ENCODE measurements around the gene ZFPM1.

Gene ZFPM1

GRCh38 chr16:88433632-88434352 is 19.3 kb upstream of the ZFPM1 start:
- DNase-seq (ENCODE audit: low read depth in 2 of 2), result no peak

DNA sequence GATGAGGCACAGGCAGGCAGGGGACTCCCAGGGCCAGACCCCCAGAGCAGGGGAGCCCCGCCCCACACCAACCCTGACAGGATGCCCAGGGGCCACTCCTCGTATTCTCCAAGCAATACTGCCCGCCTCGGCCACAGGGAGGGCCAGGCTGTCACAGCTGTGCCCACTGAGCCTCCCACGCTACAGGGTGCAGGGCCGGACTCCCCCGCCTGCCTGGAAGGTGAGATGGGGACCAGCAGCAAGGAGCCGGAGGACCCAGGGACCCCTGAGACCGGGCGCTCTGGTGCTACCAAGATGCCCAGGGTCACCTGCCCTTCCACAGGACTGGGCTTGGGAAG is 18.8 kb upstream of the ZFPM1 start:
- DNase-seq (ENCODE audit: low read depth in 2 of 2), result no peak

GRCh38 chr16:88434746-88435145 is 18.3 kb upstream of the ZFPM1 start:
- DNase-seq (ENCODE audit: low read depth in 2 of 2), result no peak

- DNase-seq (ENCODE audit: low read depth in 2 of 2), result no peak
These were observed 17.4 kb upstream of the ZFPM1 start for GRCh38 chr16:88435437-88436355.

- DNase-seq (ENCODE audit: low read depth in 2 of 2), result no peak
These were observed 16.3 kb upstream of the ZFPM1 start for GRCh38 chr16:88436796-88437195.

DNA sequence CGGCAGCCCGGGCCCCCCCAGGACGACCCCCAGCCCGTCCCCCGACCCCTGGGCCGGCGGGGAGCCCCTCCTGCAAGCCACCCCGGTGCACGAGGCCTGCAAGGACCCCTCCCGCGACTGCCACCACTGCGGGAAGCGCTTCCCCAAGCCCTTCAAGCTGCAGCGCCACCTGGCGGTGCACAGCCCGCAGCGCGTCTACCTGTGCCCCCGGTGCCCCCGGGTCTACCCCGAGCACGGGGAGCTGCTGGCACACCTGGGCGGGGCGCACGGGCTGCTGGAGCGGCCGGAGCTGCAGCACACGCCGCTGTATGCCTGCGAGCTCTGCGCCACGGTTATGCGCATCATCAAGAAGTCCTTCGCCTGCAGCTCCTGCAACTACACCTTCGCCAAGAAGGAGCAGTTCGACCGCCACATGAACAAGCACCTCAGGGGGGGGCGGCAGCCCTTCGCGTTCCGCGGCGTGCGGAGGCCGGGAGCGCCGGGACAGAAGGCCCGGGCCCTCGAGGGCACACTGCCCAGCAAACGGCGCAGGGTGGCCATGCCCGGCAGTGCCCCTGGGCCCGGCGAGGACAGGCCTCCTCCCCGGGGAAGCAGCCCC is 15.6 kb upstream of the ZFPM1 start:
- peak in 1 of 2 donors; percentile 39 for DNase-seq (ENCODE audit: low read depth in 2 of 2)

DNA sequence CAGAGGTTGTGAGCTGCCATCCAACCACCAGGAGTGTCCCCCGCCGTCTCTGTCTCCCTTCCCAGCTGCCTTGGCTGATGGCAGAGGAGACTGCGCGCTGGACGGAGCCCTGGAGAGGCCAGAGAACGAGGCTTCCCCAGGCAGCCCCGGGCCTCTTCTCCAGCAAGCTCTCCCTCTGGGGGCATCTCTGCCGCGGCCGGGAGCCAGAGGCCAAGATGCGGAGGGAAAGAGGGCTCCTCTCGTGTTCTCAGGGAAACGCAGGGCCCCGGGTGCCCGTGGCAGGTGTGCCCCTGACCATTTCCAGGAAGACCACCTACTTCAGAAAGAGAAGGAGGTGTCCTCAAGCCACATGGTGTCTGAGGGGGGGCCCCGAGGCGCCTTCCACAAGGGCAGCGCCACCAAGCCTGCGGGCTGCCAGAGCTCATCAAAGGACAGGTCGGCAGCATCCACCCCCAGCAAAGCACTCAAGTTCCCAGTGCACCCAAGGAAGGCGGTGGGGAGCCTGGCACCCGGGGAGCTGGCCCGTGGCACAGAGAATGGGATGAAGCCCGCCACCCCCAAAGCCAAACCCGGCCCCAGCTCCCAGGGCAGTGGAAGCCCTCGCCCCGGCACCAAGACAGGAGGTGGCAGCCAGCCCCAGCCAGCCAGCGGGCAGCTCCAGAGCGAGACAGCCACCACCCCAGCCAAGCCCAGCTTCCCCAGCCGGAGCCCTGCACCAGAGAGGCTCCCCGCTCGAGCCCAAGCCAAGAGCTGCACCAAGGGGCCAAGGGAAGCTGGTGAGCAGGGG is 14.8 kb upstream of the ZFPM1 start:
- no peak for DNase-seq (ENCODE audit: low read depth in 2 of 2)

DNA sequence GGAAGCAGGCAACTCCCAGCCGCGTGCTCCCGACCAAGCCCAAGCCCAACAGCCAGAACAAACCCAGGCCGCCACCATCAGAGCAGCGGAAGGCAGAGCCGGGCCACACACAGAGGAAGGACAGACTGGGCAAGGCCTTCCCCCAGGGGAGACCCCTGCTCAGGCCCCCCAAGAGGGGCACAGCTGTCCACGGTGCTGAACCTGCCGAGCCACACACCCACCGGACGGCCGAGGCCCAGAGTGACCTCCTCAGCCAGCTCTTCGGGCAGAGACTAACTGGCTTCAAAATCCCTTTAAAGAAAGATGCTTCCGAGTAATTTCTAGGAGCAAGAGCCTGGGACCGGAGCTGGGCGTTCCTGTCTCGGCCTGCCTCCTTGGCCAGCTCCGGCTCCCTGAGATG is 14.1 kb upstream of the ZFPM1 start:
- DNase-seq (ENCODE audit: low read depth in 2 of 2), result no peak

- DNase-seq (ENCODE audit: low read depth in 2 of 2), result no peak
These were observed 13.4 kb upstream of the ZFPM1 start for GRCh38 chr16:88439706-88440105.

GRCh38 chr16:88440111-88440510 is 13.0 kb upstream of the ZFPM1 start:
- no peak for DNase-seq (ENCODE audit: low read depth in 2 of 2)

DNA sequence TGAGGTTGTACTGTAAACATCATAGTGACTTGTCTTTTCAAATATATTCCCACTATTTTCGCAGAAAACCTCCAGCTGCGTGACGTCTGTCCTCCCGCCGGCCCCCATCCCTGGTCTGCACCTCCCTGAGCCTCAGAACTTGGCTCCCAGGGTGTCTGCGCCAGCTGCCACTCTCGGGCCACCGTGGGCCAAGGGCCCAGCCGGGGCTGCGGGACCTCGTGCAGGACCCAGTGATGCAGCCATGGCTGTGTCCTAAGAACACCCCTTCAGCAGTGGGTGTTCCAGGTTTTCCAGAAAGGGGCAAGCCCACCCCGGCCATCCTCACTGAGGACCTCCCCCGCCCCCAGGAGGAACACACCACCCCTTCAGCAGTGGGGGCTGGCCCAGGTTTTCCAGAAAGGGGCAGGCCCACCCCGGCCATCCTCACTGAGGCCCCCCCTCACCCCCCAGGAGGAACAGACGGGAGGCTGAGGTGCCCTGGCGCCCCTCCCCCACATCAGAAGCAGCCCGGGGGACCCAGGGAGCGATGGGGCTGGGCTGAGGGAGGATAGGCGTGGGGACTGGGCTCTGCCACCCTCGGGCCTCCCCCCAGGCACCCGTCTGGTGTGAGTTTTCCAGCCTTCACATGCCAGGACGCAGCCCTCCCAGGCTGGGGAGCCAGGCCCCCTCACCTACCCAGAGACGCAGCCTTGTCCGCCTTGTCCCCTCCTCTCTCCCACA is 12.2 kb upstream of the ZFPM1 start:
- no peak for DNase-seq (ENCODE audit: low read depth in 2 of 2)

DNA sequence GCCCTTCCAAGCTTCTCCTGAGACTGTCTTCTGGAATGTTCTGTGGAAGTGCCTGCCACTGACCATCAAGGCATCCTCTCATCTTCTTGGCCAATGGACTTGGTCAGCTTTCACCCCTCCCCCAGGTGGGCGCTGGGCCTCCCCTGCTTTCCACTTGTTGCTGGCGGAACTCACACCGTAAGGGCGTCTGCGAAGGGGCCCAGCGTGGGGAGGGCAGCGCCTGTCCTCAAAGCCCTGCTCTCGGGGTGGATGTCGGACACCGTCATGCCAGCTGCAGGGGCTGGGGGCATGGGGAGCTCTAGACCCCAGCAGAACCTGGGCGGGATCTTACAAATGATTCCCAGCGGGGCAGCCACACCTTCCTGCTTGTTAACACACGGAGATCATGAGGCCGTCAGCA is 11.6 kb upstream of the ZFPM1 start:
- DNase-seq (ENCODE audit: low read depth in 2 of 2), result no peak

DNA sequence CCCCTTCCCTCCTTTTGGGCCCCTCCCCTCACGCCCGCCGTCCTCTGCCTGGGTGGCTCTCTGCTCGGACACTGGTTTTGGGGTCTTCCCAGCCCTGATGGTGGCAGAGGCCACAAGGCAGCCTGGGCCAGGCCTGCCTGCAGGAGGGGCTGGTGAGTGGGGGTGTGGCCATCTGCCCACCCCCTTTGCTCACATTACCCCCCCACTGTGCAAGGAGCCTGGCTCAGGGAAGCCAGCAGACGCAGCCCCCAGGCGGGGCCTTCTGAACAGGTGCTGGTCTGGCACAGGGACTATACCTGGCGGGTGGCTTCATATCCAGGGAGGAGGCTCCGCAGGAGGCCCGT is 10.7 kb upstream of the ZFPM1 start:
- no peak for DNase-seq (ENCODE audit: low read depth in 2 of 2)

GRCh38 chr16:88442727-88443576 is 10.1 kb upstream of the ZFPM1 start:
- DNase-seq (ENCODE audit: low read depth in 2 of 2), result peak; percentile 53 to 63

DNA sequence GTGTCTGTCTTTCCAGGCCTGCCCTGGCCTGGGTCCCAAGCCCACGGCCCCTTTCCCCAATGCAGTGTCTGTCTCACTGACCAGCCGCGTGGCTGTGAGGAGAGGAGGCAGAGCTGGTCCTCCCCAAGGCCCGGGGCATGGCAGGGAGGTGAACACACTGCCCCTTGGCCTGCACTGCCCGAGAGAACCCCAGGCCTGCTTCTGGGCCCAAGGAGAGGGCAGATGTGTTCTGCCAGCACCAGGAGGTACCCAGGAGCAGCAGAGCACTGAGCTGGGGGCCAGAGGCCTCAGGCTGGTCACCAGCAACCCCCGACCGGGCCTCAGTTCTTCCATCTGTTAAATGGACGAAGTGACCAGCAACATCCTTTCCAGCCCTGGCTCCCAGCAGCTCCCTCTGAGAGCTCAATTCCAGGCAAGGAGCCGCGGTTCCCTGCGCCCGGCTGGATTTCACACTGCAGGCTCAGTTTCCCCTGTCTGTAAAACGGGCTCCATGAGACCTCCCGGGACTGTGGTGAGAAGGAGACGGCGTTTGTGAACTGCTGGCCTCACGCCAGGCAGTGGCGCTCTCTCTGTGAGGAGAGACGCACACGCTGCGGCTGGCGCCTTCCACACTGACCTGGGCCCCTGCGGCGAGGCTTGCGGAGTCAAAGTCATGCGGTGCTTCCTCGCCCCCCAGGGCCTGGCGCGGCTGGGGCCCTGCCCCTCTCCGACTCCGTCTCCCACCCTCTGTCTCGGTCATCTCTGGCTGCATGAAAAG is 8.1 kb upstream of the ZFPM1 start:
- DNase-seq (ENCODE audit: low read depth in 2 of 2), result no peak

GRCh38 chr16:88445583-88445960 is 7.5 kb upstream of the ZFPM1 start:
- no peak for DNase-seq (ENCODE audit: low read depth in 2 of 2)

GRCh38 chr16:88446061-88446460 is 7.0 kb upstream of the ZFPM1 start:
- DNase-seq (ENCODE audit: low read depth in 2 of 2), result no peak

- DNase-seq (ENCODE audit: low read depth in 2 of 2), result no peak
These were observed 6.3 kb upstream of the ZFPM1 start for GRCh38 chr16:88446736-88447135.

GRCh38 chr16:88447881-88448280 is 5.2 kb upstream of the ZFPM1 start:
- no peak for DNase-seq (ENCODE audit: low read depth in 2 of 2)
